DOHH2 (cell line): ENCODE results near the gene NBEA.

ENCODE experiments used
- H3F3A ChIP-seq: fragments of 200-600 bp; sonication (generic), shearing (Covaris generic); 2 replicates; pipeline ENCODE4 v1.6.0; 2016; ENCODE audit warnings: antibody characterized with exemption, mild to moderate bottlenecking; ENCODE audit not compliant: control insufficient read depth, insufficient read depth
- H3K27ac ChIP-seq: fragments of 200-600 bp; sonication (generic); 2 replicates; pipeline ENCODE4 v1.5.1; 2014; ENCODE audit warnings: low read depth, mild to moderate bottlenecking, low read length, moderate library complexity
- H3K27me3 ChIP-seq: fragments of 200-600 bp; sonication (generic); 2 replicates; pipeline ENCODE4 v1.6.1; 2014; ENCODE audit warnings: mild to moderate bottlenecking, low read length, mixed read lengths; ENCODE audit not compliant: control insufficient read depth
- H3K36me3 ChIP-seq: fragments of 200-600 bp; sonication (generic); 2 replicates; pipeline ENCODE4 v1.6.1; 2014; ENCODE audit warnings: mild to moderate bottlenecking, low read length, moderate library complexity, mixed read lengths; ENCODE audit not compliant: control insufficient read depth
- H3K4me1 ChIP-seq: fragments of 200-600 bp; sonication (generic); 2 replicates; pipeline ENCODE4 v1.6.1; 2014; ENCODE audit warnings: mild to moderate bottlenecking, low read length, mixed read lengths; ENCODE audit not compliant: control insufficient read depth
- H3K4me2 ChIP-seq: fragments of 200-600 bp; sonication (generic); 2 replicates; pipeline ENCODE4 v1.6.0; 2014; ENCODE audit warnings: mild to moderate bottlenecking, low read length, moderate library complexity
- H3K4me3 ChIP-seq: fragments of 200-600 bp; sonication (generic); 2 replicates; pipeline ENCODE4 v1.5.1; 2014; ENCODE audit warnings: mild to moderate bottlenecking, low read length, mixed read lengths
- H3K79me2 ChIP-seq: fragments of 200-600 bp; sonication (generic); 2 replicates; pipeline ENCODE4 v1.6.1; 2014; ENCODE audit warnings: mild to moderate bottlenecking, low read length, mixed read lengths; ENCODE audit not compliant: control insufficient read depth
- H3K9me2 ChIP-seq: fragments of 200-600 bp; sonication (generic); replicated peaks from 2 replicates; pipeline ENCODE4 v1.6.1; 2014; ENCODE audit warnings: mild to moderate bottlenecking, low read length, mixed read lengths; ENCODE audit not compliant: control insufficient read depth
- H3K9me3 ChIP-seq: fragments of 200-600 bp; sonication (generic); 2 replicates; pipeline ENCODE4 v1.6.1; 2014; ENCODE audit warnings: antibody characterized with exemption, low read length, mixed read lengths; ENCODE audit not compliant: control insufficient read depth, insufficient read depth
- H4K20me1 ChIP-seq: fragments of 200-600 bp; sonication (generic); 2 replicates; pipeline ENCODE4 v1.6.0; 2014; ENCODE audit warnings: low read depth, mild to moderate bottlenecking, antibody characterized with exemption, low read length, moderate library complexity; ENCODE audit not compliant: control insufficient read depth, insufficient read depth
- CTCF ChIP-seq: fragments of 200-600 bp; sonication (generic); IDR thresholded peaks from one replicate; pipeline ENCODE4 v1.5.1; 2014; ENCODE audit warnings: antibody characterized with exemption, mild to moderate bottlenecking, low read depth, low read length; ENCODE audit not compliant: poor library complexity, severe bottlenecking
- EZH2phosphoT487 ChIP-seq: fragments of 200-600 bp; sonication (generic); IDR thresholded peaks from 2 replicates; pipeline ENCODE4 v1.6.1; 2017; ENCODE audit warnings: borderline replicate concordance, mild to moderate bottlenecking, antibody characterized with exemption, low read length, moderate library complexity, mixed read lengths

Gene NBEA

GRCh38 chr13:34939771-34940170 is 2.3 kb upstream of the NBEA start:
- no peaks in the 10 kb centered on the region for H3K9me3 ChIP-seq
- peaks cover 5% of the 10 kb centered on the region; the same call in 1 of the 2 replicates for H3F3A ChIP-seq
- H3K4me3 ChIP-seq = no peak overlapping the region
- no peaks in the 10 kb centered on the region for H3K9me2 ChIP-seq
- no peak overlapping the region for H3K4me2 ChIP-seq
- H3K27me3 ChIP-seq = no peaks in the 10 kb centered on the region
- H3K79me2 ChIP-seq = peaks cover 19% of the 10 kb centered on the region
- no peak for TF ChIP-seq CTCF
- TF ChIP-seq EZH2phosphoT487 = no peak
- H3K4me1 ChIP-seq = peaks cover 34% of the 10 kb centered on the region
- no peak overlapping the region for H3K27ac ChIP-seq
- 0 out of 2 replicates have a peak, but pooled peaks cover 4% of the 10 kb centered on the region for H4K20me1 ChIP-seq
- no peaks in the 10 kb centered on the region for H3K36me3 ChIP-seq

GRCh38 chr13:34941436-34941834 is 635 bp upstream of the NBEA start:
- TF ChIP-seq EZH2phosphoT487 = no peak
- TF ChIP-seq CTCF = no peak
- H3K27ac ChIP-seq = no peak overlapping the region
- no peaks in the 10 kb centered on the region for H3K27me3 ChIP-seq
- H3K9me3 ChIP-seq = no peaks in the 10 kb centered on the region
- peaks cover 34% of the 10 kb centered on the region for H3K79me2 ChIP-seq
- H3K4me2 ChIP-seq = peak overlapping the region; percentile 53
- peak overlapping the region; percentile 75 for H3K4me3 ChIP-seq
- 0 out of 2 replicates have a peak, but pooled peaks cover 4% of the 10 kb centered on the region for H4K20me1 ChIP-seq
- H3K9me2 ChIP-seq = no peaks in the 10 kb centered on the region
- peaks cover 5% of the 10 kb centered on the region; the same call in 1 of the 2 replicates for H3F3A ChIP-seq
- H3K4me1 ChIP-seq = peaks cover 46% of the 10 kb centered on the region
- H3K36me3 ChIP-seq = no peaks in the 10 kb centered on the region

- Histone ChIP-seq H3K4me3 (peak overlapping the region; percentile 75), H3K4me1 (peaks cover 46% of the 10 kb centered on the region), H3K27me3 (no peaks in the 10 kb centered on the region), H3K9me3 (no peaks in the 10 kb centered on the region), H3K9me2 (no peaks in the 10 kb centered on the region), H3K36me3 (no peaks in the 10 kb centered on the region), H3K79me2 (peaks cover 46% of the 10 kb centered on the region), H3K27ac (no peak overlapping the region), H3K4me2 (peak overlapping the region; percentile 89), H3F3A (peaks cover 5% of the 10 kb centered on the region; the same call in 1 of the 2 replicates), H4K20me1 (0 out of 2 replicates have a peak, but pooled peaks cover 4% of the 10 kb centered on the region)
- TF ChIP-seq EZH2phosphoT487 (no peak), CTCF (peak; percentile 11)
Observed at GRCh38 chr13:34942732-34943435, 814 bp downstream of the NBEA start.
